AG10803 (cell line): ENCODE results near the gene GAPVD1.

Source experiments
- DNase-seq: peaks from one replicate; pipeline ENCODE4 v3.0.0; 2010; ENCODE audit warnings: low read depth
- H3K4me3 ChIP-seq: 2 replicates; pipeline ENCODE4 v1.5.1; 2011; ENCODE audit warnings: mild to moderate bottlenecking, low read length, control low read depth
- TF ChIP-seq, protein P1 (sequence below): conservative IDR thresholded peaks from 2 replicates; pipeline ENCODE4 v1.5.1; 2011; ENCODE audit warnings: mild to moderate bottlenecking, low read length, control low read depth, inconsistent platforms

GAPVD1 gene

DNA sequence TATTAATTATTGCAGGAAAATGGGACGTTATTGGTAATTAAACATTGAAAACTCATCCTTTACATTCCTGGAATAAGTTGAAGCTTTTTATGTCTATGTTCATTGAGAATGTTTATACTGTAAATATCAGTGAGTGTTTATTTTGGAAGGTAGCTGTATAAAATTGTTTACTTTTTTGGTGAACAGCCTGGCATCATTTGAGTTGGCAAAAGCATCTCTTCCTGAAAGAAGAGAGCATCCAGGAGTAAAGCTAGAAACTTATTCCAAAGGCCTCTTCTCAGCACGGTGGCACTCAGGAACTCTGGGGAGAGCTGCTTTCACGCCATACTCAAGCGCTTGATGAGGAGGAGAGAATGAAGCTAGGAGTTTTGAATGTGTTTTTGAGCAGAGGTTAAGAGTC is 79.9 kb downstream of the GAPVD1 start:
- DNase-seq = no peak
- TF ChIP-seq, protein P1, sequence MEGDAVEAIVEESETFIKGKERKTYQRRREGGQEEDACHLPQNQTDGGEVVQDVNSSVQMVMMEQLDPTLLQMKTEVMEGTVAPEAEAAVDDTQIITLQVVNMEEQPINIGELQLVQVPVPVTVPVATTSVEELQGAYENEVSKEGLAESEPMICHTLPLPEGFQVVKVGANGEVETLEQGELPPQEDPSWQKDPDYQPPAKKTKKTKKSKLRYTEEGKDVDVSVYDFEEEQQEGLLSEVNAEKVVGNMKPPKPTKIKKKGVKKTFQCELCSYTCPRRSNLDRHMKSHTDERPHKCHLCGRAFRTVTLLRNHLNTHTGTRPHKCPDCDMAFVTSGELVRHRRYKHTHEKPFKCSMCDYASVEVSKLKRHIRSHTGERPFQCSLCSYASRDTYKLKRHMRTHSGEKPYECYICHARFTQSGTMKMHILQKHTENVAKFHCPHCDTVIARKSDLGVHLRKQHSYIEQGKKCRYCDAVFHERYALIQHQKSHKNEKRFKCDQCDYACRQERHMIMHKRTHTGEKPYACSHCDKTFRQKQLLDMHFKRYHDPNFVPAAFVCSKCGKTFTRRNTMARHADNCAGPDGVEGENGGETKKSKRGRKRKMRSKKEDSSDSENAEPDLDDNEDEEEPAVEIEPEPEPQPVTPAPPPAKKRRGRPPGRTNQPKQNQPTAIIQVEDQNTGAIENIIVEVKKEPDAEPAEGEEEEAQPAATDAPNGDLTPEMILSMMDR = no peak
- H3K4me3 ChIP-seq = no peak overlapping the region

DNA sequence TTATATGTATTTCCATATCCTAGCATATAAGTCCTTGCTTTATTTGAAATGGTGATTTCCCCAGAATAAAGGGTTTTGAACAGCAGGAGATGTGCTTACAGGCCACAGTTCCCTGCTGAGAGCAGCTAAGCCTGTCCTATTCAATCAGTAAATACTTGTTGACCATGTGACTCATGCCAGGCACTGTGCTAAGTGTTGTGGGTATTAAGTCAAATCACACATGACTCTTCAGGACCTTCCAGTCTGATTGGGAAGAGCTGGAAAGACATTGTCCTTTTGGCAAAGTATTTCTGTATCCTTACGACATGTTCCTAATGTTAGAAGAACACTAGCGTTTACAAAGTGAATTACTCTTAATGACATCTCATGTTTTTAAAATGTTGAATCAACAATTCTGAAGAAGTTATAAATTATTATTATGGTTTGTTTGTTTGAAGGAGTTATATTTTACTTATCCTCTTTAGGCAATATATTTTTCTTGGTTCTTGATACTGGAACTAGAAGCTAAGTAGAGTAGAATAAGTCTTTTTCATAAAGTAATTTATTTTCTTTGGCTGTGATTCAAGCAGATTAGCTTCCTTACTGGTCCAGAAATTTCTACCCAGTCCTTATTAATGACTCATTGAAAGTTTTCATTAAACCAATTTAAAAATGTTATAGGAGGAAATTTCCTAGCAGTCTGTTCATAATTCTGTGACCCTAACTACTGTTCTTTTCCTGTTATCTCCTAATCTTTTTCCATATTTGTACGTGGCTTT is 82.1 kb downstream of the GAPVD1 start:
- peak; percentile 27 for DNase-seq
- TF ChIP-seq, protein P1 = no peak

DNA sequence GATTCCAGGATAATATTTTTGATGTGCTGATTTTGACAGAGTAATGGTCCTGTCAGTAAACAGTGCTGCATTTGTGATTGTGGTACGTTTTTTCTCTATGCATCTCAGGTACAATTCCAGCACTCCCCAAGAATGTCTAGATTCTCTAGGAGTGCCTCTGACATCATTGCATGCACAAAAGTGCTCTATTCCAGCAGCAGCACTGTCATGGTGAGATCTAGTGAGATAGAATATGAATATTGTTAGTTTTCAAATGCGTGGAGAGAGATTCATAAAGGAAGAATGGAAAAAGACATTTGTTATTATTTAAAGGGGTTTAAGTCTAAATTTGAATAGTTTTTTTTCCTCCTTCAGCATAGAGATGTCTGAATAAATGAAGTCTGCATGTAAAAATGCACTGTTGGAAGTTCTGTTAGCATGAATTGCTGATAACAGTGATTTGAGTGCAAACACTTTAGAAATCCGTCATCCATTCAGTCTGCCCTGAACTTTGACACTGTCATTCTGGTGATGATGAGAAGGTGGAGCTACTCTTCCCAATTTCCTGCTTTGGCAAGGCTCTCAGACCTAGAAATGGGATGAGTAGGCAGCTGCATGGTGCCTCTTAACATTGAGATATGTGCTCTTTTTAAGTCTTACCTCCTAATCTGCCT is 84.6 kb downstream of the GAPVD1 start:
- no peak for DNase-seq
- no peak overlapping the region for H3K4me3 ChIP-seq
- TF ChIP-seq, protein P1 = no peak

More for the DNA sequence above, 82.1 kb downstream of the GAPVD1 start:
- H3K4me3 ChIP-seq = no peak overlapping the region

DNA sequence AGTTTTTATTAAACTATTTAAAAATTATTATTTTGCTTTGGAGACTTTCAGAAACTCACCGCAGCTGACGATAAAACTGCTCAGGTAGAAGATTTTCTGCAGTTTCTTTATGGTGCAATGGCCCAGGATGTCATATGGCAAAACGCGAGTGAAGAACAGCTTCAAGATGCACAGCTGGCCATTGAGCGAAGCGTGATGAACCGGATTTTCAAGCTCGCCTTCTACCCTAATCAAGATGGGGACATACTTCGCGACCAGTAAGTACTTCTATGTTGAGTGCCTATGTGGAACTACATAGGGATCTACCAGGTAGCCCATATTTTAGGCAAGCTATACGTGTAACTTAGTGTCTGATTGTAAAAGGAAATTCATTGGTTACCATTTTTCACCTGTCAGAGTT is 94.0 kb downstream of the GAPVD1 start:
- TF ChIP-seq, protein P1 = no peak
- H3K4me3 ChIP-seq = no peak overlapping the region
- no peak for DNase-seq

DNA sequence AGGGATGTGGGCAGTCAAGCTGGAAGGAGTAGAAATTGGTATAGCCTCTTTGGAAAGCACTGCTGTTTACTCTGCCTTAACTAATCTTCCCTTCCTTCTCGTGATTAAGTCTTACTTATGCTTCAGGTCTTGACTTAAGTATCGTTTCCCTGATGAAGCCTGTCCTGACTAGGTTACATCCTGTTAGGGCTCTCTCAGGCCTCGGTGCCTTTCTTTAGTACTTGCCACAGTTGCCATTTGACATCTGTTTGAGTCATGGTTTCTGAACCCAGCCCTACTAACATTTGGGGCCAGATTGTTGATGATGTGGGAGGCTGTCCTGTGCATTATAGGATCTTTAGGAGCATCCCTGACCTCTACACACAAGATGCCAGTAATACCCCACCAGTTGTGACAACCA is 94.4 kb downstream of the GAPVD1 start:
- TF ChIP-seq, protein P1 = no peak
- DNase-seq = no peak
- H3K4me3 ChIP-seq = no peak overlapping the region

DNA sequence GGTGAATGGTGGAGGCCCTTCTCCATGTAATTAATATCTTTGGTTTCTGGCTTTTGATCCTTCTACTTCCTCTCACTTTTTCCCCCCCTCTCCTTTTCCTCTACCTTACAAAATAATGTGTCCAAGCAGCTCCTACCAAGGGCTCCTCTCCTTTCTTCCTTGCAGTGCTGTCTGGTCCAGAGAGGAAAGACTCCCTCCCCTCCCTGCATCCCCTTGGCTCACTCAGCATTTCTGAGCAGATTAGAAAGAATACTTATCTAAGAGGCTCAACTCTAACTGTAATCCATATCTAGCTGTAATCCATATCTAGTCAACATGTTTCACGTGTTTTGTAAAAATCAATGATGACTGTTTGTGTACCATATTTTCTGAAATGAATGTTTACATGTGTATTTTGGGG is 97.4 kb downstream of the GAPVD1 start:
- TF ChIP-seq, protein P1 = no peak
- no peak overlapping the region for H3K4me3 ChIP-seq
- no peak for DNase-seq

DNA sequence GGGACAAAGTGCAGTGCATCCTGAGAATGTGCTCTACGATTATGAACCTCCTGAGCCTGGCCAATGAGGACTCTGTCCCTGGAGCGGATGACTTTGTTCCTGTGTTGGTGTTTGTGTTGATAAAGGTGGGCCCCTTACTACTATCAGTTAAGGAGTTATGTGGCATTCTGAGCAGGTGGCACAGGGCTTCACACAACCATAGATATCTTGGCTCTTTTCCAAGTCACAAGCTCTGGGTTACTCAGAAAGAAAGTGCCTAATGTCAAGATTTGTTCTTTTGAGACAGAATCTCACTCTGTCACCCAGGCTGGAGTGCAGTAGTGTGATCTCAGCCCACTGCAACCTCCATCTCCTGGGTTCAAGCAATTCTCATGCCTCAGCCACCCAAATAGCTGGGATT is 99.0 kb downstream of the GAPVD1 start:
- TF ChIP-seq, protein P1 = no peak
- H3K4me3 ChIP-seq = no peak overlapping the region
- DNase-seq = no peak
